ENCODE data around the gene SCAF4. TPM values are rescaled to one million over a fixed set of nuclear protein-coding genes. Genes with fewer than 3 reads are reported as not detected.
A peak's percentile ranks its signal among the peaks of the same experiment; 100 is the strongest.

Gene SCAF4
- total and polyA plus RNA-seq, 3 donors from 2014 or later = 44.0 to 50.2 (median 45.3) TPM

DNA sequence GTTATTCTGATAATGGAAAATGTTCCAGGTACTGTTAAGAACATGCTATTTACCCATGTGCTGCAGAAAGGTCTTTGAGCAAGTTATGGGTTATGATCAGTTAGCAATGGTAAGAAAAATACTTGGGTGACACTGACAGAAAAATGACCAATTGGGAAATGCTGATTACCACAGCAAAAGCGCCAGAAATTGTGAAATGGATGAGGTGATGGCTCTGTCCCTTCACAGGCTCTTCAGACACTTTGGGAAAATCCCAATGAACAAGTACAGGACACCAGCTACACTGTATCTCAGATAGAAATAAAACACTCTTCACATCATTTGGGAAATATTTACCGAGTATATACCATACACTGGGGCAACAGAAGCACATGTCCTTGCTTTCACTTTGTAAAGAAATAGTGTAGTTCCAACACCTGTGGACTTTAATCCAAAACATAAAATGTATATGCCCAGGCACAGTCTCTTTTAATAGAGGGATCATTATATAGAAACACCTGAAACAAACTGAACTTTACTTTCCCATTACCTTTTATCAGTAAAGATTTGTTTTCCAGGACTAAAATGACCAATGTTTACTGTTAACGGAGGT lies 58.5 kb downstream of the SCAF4 start:
- 75 to 77% methylated on average over 3 of the region's 3 CpGs for WGBS, 2 donors
- no peaks in the 10 kb centered on the region for H3K27me3 ChIP-seq
- DNase-seq = no peak
- TF ChIP-seq, protein P1, sequence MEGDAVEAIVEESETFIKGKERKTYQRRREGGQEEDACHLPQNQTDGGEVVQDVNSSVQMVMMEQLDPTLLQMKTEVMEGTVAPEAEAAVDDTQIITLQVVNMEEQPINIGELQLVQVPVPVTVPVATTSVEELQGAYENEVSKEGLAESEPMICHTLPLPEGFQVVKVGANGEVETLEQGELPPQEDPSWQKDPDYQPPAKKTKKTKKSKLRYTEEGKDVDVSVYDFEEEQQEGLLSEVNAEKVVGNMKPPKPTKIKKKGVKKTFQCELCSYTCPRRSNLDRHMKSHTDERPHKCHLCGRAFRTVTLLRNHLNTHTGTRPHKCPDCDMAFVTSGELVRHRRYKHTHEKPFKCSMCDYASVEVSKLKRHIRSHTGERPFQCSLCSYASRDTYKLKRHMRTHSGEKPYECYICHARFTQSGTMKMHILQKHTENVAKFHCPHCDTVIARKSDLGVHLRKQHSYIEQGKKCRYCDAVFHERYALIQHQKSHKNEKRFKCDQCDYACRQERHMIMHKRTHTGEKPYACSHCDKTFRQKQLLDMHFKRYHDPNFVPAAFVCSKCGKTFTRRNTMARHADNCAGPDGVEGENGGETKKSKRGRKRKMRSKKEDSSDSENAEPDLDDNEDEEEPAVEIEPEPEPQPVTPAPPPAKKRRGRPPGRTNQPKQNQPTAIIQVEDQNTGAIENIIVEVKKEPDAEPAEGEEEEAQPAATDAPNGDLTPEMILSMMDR (IDR thresholded peaks at IDR 0.05) = no peak
- TF ChIP-seq POLR2A (IDR thresholded peaks at IDR 0.05) = no peak
- H3K4me1 ChIP-seq = no peaks in the 10 kb centered on the region
- H3K9me3 ChIP-seq = no peaks in the 10 kb centered on the region
- H3K4me3 ChIP-seq = no peak overlapping the region
- H3K27ac ChIP-seq = no peak overlapping the region
- H3K36me3 ChIP-seq (ENCODE audit: low read depth, missing control alignments) = no peaks in the 10 kb centered on the region
- intact Hi-C loops (cut with DNase I; ENCODE audit: low total_unique reads) = no loop called here

DNA sequence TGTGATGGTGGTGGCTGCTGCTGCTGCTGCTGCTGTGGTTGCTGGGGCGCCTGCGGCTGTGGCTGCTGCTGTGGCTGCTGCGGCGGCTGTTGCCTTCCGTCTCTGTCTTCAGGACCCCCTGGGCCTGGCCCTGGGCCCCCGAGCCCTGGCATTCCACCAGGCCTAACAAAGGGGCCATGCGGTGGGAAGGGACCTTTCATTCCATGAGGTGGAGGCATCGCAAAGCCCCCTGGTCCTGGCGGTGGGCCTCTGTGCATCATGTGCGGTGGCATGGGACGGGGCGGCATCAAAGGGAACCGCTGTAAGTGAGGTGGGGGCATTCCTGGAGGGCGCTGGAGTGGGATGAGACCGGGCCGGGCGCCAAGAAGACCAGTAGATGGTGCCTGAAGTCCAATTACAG lies 60.0 kb downstream of the SCAF4 start:
- intact Hi-C loops (cut with DNase I; ENCODE audit: low total_unique reads) = no loop called here
- Histone ChIP-seq H3K27me3 (no peaks in the 10 kb centered on the region), H3K4me1 (no peaks in the 10 kb centered on the region), H3K4me3 (no peak overlapping the region), H3K27ac (no peak overlapping the region), H3K9me3 (no peaks in the 10 kb centered on the region), H3K36me3 (ENCODE audit: low read depth, missing control alignments) (no peaks in the 10 kb centered on the region)
- WGBS, 2 donors = 83 to 89% methylated on average over 12 to 16 of the region's 17 CpGs
- DNase-seq = no peak
- TF ChIP-seq, protein P1 (IDR thresholded peaks at IDR 0.05) = no peak
- TF ChIP-seq POLR2A (IDR thresholded peaks at IDR 0.05) = no peak

DNA sequence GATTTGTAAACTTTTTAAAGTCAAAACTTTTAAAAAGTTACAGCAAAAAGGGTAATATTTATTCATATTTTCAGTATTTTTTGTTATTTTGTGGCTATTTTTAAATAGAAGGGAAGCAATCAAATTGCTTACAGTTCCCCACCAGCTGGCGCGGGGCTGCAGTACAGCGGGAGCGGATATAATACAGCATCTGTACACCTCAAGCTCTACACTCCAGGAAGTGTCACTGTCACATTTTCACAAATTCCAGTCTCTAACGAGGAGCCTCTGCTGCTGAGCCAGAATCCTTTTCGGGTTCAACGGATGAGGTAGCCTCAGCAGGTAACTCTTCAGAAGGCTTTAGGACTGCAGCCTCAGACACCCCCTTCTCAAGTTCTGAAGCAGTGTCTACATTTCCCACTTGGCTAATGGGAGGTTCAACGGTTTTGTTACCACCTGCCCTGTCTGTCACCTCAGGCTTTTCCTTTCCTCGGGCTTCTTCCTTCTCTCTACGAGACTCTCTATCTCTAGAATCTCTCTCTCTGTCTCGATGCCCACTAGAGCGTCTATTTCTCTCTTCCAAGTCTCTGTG lies 60.7 kb downstream of the SCAF4 start:
- DNase-seq = no peak
- WGBS, 2 donors = 70 to 75% methylated on average over 12 of the region's 12 CpGs
- H3K4me3 ChIP-seq = no peak overlapping the region
- no peaks in the 10 kb centered on the region for H3K9me3 ChIP-seq
- H3K36me3 ChIP-seq (ENCODE audit: low read depth, missing control alignments) = no peaks in the 10 kb centered on the region
- no peak overlapping the region for H3K27ac ChIP-seq
- TF ChIP-seq, protein P1 (IDR thresholded peaks at IDR 0.05) = no peak
- TF ChIP-seq POLR2A (IDR thresholded peaks at IDR 0.05) = no peak
- intact Hi-C loops (cut with DNase I; ENCODE audit: low total_unique reads) = no loop called here
- no peaks in the 10 kb centered on the region for H3K4me1 ChIP-seq
- H3K27me3 ChIP-seq = no peaks in the 10 kb centered on the region

DNA sequence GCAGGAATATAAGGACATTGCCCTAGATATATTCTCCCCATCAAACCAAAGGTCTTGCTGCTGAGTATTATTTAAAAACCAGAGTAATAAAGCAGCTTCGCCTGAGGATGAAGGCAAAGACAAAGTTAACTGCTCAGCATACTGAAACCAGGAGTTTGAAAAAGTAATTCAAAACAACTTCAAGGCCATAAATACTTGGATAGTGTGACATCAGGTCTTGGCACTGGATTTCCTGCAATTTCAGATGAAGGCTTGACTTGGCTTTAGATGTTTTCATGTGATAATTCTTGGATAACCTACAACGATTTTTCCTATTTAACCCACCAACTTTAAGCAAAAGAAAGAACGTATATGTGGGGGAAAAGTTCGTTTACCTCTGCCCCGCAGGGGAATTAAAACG lies 61.8 kb downstream of the SCAF4 start:
- Histone ChIP-seq H3K9me3 (no peaks in the 10 kb centered on the region), H3K27ac (peak overlapping the region in 1 of 2 donors; percentile 27), H3K36me3 (ENCODE audit: low read depth, missing control alignments) (no peaks in the 10 kb centered on the region), H3K4me1 (peaks cover 5% of the 10 kb centered on the region), H3K4me3 (no peak overlapping the region), H3K27me3 (no peaks in the 10 kb centered on the region)
- DNase-seq = no peak
- TF ChIP-seq, protein P1 (IDR thresholded peaks at IDR 0.05) = no peak
- no peak for TF ChIP-seq POLR2A (IDR thresholded peaks at IDR 0.05)
- intact Hi-C loops (cut with DNase I; ENCODE audit: low total_unique reads) = no loop called here
- WGBS, 2 donors = 41 to 52% methylated on average over 6 of the region's 6 CpGs
